GM12875 (cell line): ENCODE measurements around the gene GDF11.
A peak's percentile ranks its signal among the peaks of the same experiment; 100 is the strongest.

Source experiments
- H3K4me3 ChIP-seq: one replicate; pipeline ENCODE4 v1.5.1; 2011; ENCODE audit warnings: low read depth, low read length, control low read depth
- CTCF ChIP-seq: IDR thresholded peaks from 2 replicates; pipeline ENCODE4 v1.5.1; 2011; ENCODE audit warnings: low read depth, mild to moderate bottlenecking, control low read depth, inconsistent platforms, low read length, moderate library complexity, borderline replicate concordance; ENCODE audit not compliant: insufficient read depth

The GDF11 gene

GRCh38 chr12:55736780-55737580 lies 5.9 kb upstream of the GDF11 start:
- peak; percentile 83 for TF ChIP-seq CTCF
- no peak overlapping the region for H3K4me3 ChIP-seq

- peak overlapping the region; percentile 45 for H3K4me3 ChIP-seq
- no peak for TF ChIP-seq CTCF
These were observed 5.3 kb upstream of the GDF11 start for GRCh38 chr12:55737581-55738122.

GRCh38 chr12:55738123-55739024 lies 4.5 kb upstream of the GDF11 start:
- TF ChIP-seq CTCF, result peak; percentile 49; the same call in 1 of the 2 replicates
- peak overlapping the region; percentile 45 for H3K4me3 ChIP-seq

GRCh38 chr12:55739025-55739378 lies 3.9 kb upstream of the GDF11 start:
- no peak for TF ChIP-seq CTCF

GRCh38 chr12:55741931-55742680 lies 816 bp upstream of the GDF11 start:
- no peak for TF ChIP-seq CTCF

More at GRCh38 chr12:55739025-55739378, 3.9 kb upstream of the GDF11 start:
- H3K4me3 ChIP-seq, result no peak overlapping the region

GRCh38 chr12:55743406-55744339 lies 751 bp downstream of the GDF11 start:
- peak overlapping the region; percentile 84 for H3K4me3 ChIP-seq
- 0 out of 2 replicates have a peak, but pooled peaks have one; percentile 2 for TF ChIP-seq CTCF

More at GRCh38 chr12:55741931-55742680, 816 bp upstream of the GDF11 start:
- peak overlapping the region; percentile 40 for H3K4me3 ChIP-seq
